NCI-H2081 (cell line): ENCODE results near the gene TIMM17A.
A peak's percentile ranks its signal among the peaks of the same experiment; 100 is the strongest.
"Not testable (repeated sequence)": the region's sequence is repeated elsewhere in the genome, so short reads cannot be mapped to it uniquely, and the experiment has no call there.

ENCODE experiments used
- DNase-seq, 2 experiments: peaks; one replicate each; lab custom pipeline; 2025; lab: John Stamatoyannopoulos, UW

The TIMM17A gene

DNA sequence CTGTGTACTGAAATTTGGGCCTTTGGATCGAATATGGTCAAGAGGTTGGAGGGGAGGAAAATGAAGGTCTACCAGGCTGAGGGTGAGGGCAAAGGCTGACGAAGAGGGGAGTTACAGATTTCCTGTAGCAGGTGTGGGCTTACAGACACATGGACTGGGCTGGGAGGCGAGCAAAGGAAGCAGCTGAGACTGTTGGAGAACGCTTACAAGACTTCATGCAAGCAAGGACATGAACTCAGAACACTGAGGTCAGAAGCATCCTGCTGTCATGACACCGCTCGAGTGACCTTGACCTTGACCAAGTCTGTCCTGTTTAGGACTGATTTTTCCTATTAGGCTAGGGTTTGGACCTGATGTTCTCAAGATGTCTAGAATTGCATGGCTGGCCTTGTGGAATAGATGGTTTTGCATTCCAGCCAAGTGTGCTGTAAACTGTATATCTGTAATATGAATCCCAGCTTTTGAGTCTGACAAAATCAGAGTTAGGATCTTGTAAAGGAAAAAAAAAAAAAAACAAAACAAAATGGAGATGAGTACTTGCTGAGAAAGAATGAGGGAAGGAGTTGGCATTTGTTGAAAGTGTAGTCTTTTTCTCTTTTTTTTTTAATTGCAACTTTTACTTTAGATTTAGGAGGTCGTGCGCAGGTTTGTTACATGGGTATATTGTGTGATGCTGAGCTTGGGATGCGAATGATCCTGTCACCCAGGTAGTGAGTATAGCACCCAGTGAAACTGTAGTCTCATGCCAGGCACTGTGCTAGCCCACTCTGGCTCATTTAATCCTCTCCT lies 60.9 kb downstream of the TIMM17A start:
- no peak for DNase-seq

GRCh38 chr1:202016811-202017748 lies 61.8 kb downstream of the TIMM17A start:
- no peak for DNase-seq

DNA sequence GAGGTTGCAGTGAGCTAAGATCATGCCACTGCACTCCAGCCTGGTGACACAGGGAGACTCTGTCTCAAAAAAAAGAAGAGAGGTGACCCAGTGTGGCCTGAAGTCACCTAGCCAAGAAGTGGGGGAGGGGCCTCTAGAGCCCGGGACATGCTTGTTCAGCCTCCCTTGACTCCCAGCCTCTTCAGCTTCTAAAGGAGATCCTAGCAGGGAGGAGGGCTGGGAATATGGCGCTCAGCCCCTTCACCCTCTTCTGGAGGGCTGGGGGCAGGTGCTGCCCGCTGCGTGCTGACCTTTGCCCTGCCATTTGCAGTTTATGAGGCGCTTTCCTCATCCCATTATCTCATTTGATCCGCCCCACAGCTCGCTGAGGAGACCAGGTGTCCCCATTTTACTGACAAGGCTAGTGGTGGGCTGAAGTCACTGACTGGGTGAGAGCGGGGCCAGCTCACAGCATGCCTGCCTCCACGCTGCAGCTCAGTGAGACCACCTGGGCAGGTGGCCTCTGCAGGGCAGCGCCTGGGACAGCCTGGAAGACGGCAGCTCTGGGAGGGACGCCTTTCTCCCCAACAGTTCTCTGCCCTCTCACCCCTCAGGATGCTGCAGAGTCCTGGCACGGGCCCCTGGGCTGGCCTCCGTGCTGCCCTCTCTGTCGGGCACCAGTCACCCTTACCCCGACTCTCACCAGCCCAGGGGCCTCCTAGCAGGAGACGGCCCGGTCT lies 62.6 kb downstream of the TIMM17A start:
- DNase-seq, result peak; percentile 42 to 77

- DNase-seq, result peak; percentile 54 to 81
Measured at GRCh38 chr1:202018468-202019234, 63.3 kb downstream of the TIMM17A start.

DNA sequence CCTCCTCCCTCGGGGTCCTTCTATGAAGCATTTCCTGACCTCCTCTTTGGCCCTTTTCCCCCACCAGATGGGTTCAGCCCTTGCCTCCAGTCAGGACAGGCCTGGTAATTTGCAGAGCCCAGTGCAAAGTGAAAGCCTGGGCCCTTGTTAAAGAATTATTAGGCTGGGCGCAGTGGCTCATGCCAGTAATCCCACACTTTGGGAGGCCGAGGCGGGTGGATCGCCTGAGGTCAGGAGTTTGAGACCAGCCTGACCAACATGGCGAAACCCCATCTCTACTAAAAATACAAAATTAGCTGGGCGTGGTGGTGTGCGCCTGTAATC lies 63.9 kb downstream of the TIMM17A start:
- DNase-seq, result not testable (repeated sequence)
